GM23338 (cell line): ENCODE data around the gene SESN1. TPM values are rescaled to one million over a fixed set of nuclear protein-coding genes. Genes with fewer than 3 reads are reported as not detected.

ENCODE experiments used
- ATAC-seq: fragments of 200-7000 bp; cut with Tn5 transposase; 3 replicates; pipeline ENCODE4 v1.9.1; 2020
- DNase-seq: peaks from one replicate; pipeline ENCODE4 v3.0.0-alpha.2; 2015; ENCODE audit warnings: low spot score
- H2AFZ ChIP-seq: fragments of 200-600 bp; sonication (generic); 2 replicates; pipeline ENCODE4 v1.8.0; 2016; ENCODE audit warnings: antibody characterized with exemption, mild to moderate bottlenecking, moderate library complexity
- H3F3A ChIP-seq: fragments of 200-600 bp; sonication (generic); replicated peaks from 2 replicates; pipeline ENCODE4 v1.8.0; 2017; ENCODE audit warnings: antibody characterized with exemption, mixed run types, low read depth
- H3K27ac ChIP-seq: fragments of 200-600 bp; sonication (generic); 2 replicates; pipeline ENCODE4 v1.6.1; 2016; ENCODE audit warnings: low read depth
- H3K27me3 ChIP-seq: fragments of 200-600 bp; sonication (generic); 2 replicates; pipeline ENCODE4 v1.8.0; 2016; ENCODE audit warnings: mild to moderate bottlenecking, mixed run types, moderate library complexity; ENCODE audit not compliant: insufficient read depth
- H3K36me3 ChIP-seq: fragments of 200-600 bp; sonication (generic); 2 replicates; pipeline ENCODE4 v1.8.0; 2016; ENCODE audit warnings: mild to moderate bottlenecking; ENCODE audit not compliant: insufficient read depth
- H3K4me1 ChIP-seq: fragments of 200-600 bp; sonication (generic); 2 replicates; pipeline ENCODE4 v1.8.0; 2016; ENCODE audit warnings: mild to moderate bottlenecking, moderate library complexity; ENCODE audit not compliant: insufficient read depth
- H3K4me2 ChIP-seq: fragments of 200-600 bp; sonication (generic); 2 replicates; pipeline ENCODE4 v1.7.1; 2017; ENCODE audit warnings: mixed run types
- H3K4me3 ChIP-seq: fragments of 200-600 bp; sonication (generic); 2 replicates; pipeline ENCODE4 v1.6.1; 2016; ENCODE audit warnings: mixed run types
- H3K79me2 ChIP-seq: fragments of 200-600 bp; sonication (generic); replicated peaks from 2 replicates; pipeline ENCODE4 v1.8.0; 2017; ENCODE audit warnings: mild to moderate bottlenecking; ENCODE audit not compliant: insufficient read depth
- H3K9me2 ChIP-seq: fragments of 200-600 bp; sonication (generic); 2 replicates; pipeline ENCODE4 v1.8.0; 2017; ENCODE audit not compliant: insufficient read depth
- H4K20me1 ChIP-seq: fragments of 200-600 bp; sonication (generic); replicated peaks from 2 replicates; pipeline ENCODE4 v1.8.0; 2017; ENCODE audit warnings: mild to moderate bottlenecking; ENCODE audit not compliant: insufficient read depth
- H3K27ac Mint-ChIP-seq: 2 replicates; pipeline ENCODE4 v1.8.0; 2020; ENCODE audit warnings: inconsistent platforms, mild to moderate bottlenecking, moderate library complexity, mixed read lengths
- H3K27me3 Mint-ChIP-seq: 3 replicates; pipeline ENCODE4 v1.8.0; 2022; ENCODE audit warnings: low read depth, mild to moderate bottlenecking, moderate library complexity, mixed read lengths, inconsistent platforms; ENCODE audit not compliant: insufficient read depth, poor library complexity
- H3K36me3 Mint-ChIP-seq: 3 replicates; pipeline ENCODE4 v1.8.0; 2021; ENCODE audit warnings: low read depth, mild to moderate bottlenecking, inconsistent platforms, moderate library complexity, mixed read lengths
- H3K4me1 Mint-ChIP-seq: 3 replicates; pipeline ENCODE4 v1.8.0; 2020; ENCODE audit warnings: mild to moderate bottlenecking, inconsistent platforms, mixed read lengths
- H3K4me3 Mint-ChIP-seq: 3 replicates; pipeline ENCODE4 v1.8.0; 2021; ENCODE audit warnings: moderate library complexity, mild to moderate bottlenecking, inconsistent platforms, mixed read lengths
- H3K9me3 Mint-ChIP-seq: 3 replicates; pipeline ENCODE4 v1.8.0; 2020; ENCODE audit warnings: moderate library complexity, mild to moderate bottlenecking, inconsistent platforms, mixed read lengths
- CREB1 ChIP-seq: fragments of 250-450 bp; sonication (Bioruptor Pico); IDR thresholded peaks from 2 replicates; pipeline ENCODE4 v1.5.0; 2020; ENCODE audit warnings: low read depth, mild to moderate bottlenecking, moderate library complexity
- CTCF ChIP-seq, 2 experiments: fragments of 200-600 bp in 1 of 2; sonication (generic) in 1 of 2; conservative IDR thresholded peaks; 2 replicates each; pipeline versions ENCODE4 v1.5.1 to v1.6.1; 2016 to 2017; ENCODE audit warnings: antibody characterized with exemption in 2 of 2, low read depth in 2 of 2, mild to moderate bottlenecking in 2 of 2, moderate library complexity in 1 of 2
- ETS1 ChIP-seq: IDR thresholded peaks from 2 replicates; pipeline ENCODE4 v1.6.1; 2016; ENCODE audit warnings: antibody characterized with exemption
- EZH2 ChIP-seq: fragments of 200-600 bp; sonication (generic); IDR thresholded peaks from one replicate; pipeline ENCODE4 v1.8.0; 2017; ENCODE audit warnings: antibody characterized with exemption, mild to moderate bottlenecking, low read depth; ENCODE audit not compliant: unreplicated experiment
- EZH2phosphoT487 ChIP-seq: fragments of 200-600 bp; sonication (generic); IDR thresholded peaks from one replicate; pipeline ENCODE4 v1.8.1; 2018; ENCODE audit warnings: antibody characterized with exemption; ENCODE audit not compliant: unreplicated experiment
- JUNB ChIP-seq: IDR thresholded peaks from one replicate; pipeline ENCODE4 v1.6.1; 2016; ENCODE audit warnings: antibody characterized with exemption; ENCODE audit not compliant: unreplicated experiment
- NANOG ChIP-seq: IDR thresholded peaks from 2 replicates; pipeline ENCODE4 v1.6.1; 2016; ENCODE audit warnings: antibody characterized with exemption, borderline replicate concordance
- POLR2AphosphoS5 ChIP-seq: IDR thresholded peaks from 2 replicates; pipeline ENCODE4 v1.6.1; 2016; ENCODE audit warnings: antibody characterized with exemption, low read depth
- REST ChIP-seq: IDR thresholded peaks from one replicate; pipeline ENCODE4 v1.6.1; 2018; ENCODE audit warnings: antibody characterized with exemption; ENCODE audit not compliant: unreplicated experiment
- STAT1 ChIP-seq: IDR thresholded peaks from one replicate; pipeline ENCODE4 v1.6.1; 2016; ENCODE audit warnings: antibody characterized with exemption; ENCODE audit not compliant: unreplicated experiment
- ZNF114 ChIP-seq: fragments of 250-450 bp; sonication (Bioruptor Pico); IDR thresholded peaks from 2 replicates; pipeline ENCODE4 v1.5.0; 2020; ENCODE audit warnings: mild to moderate bottlenecking, moderate library complexity
- ZNF331 ChIP-seq: fragments of 250-450 bp; sonication (Bioruptor Pico); IDR thresholded peaks from 2 replicates; pipeline ENCODE4 v1.5.0; 2020; ENCODE audit warnings: low read depth, mild to moderate bottlenecking, moderate library complexity
- ZNF462 ChIP-seq: fragments of 250-450 bp; sonication (Bioruptor Pico); IDR thresholded peaks from 2 replicates; pipeline ENCODE4 v1.5.0; 2020; ENCODE audit warnings: mild to moderate bottlenecking, moderate library complexity
- polyA plus RNA-seq: library from polyadenylated mRNA; unstranded; fragments of >200 nt; fragmentation: Nextera tagmentation; extraction: Ambion mirVana; gene quantifications from 2 replicates; pipeline ENCODE4 v1.2.1, GENCODE V29; 2016
- total RNA-seq: library from RNA; depleted of rRNA; stranded (reverse); fragments of >200 nt; shearing (Covaris generic); gene quantifications from 2 replicates; pipeline ENCODE4 v1.2.3, GENCODE V29; 2014

The SESN1 gene
- total and polyA plus RNA-seq, 2 experiments from 2014 or later, result 26.2 to 36.4 TPM

- Histone ChIP-seq H3K4me2 (no peak overlapping the region), H3K79me2 (no peaks in the 10 kb centered on the region), H3F3A (no peaks in the 10 kb centered on the region), H3K36me3 (no peaks in the 10 kb centered on the region), H3K4me3 (no peak overlapping the region), H3K4me1 (no peaks in the 10 kb centered on the region), H3K9me2 (no peaks in the 10 kb centered on the region), H2AFZ (no peak overlapping the region), H4K20me1 (no peaks in the 10 kb centered on the region), H3K27me3 (no peaks in the 10 kb centered on the region), H3K27ac (no peak overlapping the region)
- Mint-ChIP-seq H3K9me3 (no peaks in the 10 kb centered on the region), H3K27me3 (peaks cover 5% of the 10 kb centered on the region), H3K4me3 (no peak overlapping the region), H3K36me3 (no peaks in the 10 kb centered on the region; the same call in 2 of the 3 replicates), H3K27ac (no peak overlapping the region), H3K4me1 (peaks cover 9% of the 10 kb centered on the region)
- ATAC-seq (no peak; the same call in 2 of the 3 replicates), DNase-seq (no peak)
- TF ChIP-seq STAT1, result no peak
- TF ChIP-seq NANOG, result no peak
- TF ChIP-seq ETS1, result no peak
- TF ChIP-seq EZH2, result no peak
- no peak for TF ChIP-seq CREB1 (CRISPR knock-in tag)
- TF ChIP-seq CTCF (conservative IDR thresholded peaks at IDR 0.05; ENCODE audit: low read depth in 2 of 2), result no peak
- no peak for TF ChIP-seq ZNF114 (CRISPR knock-in tag)
- no peak for TF ChIP-seq ZNF462 (CRISPR knock-in tag)
- TF ChIP-seq EZH2phosphoT487, result no peak
- no peak for TF ChIP-seq ZNF331 (CRISPR knock-in tag)
- TF ChIP-seq REST, result no peak
- TF ChIP-seq POLR2AphosphoS5, result no peak
- TF ChIP-seq JUNB, result no peak
These were observed 137.4 kb downstream of the SESN1 start for GRCh38 chr6:108957221-108957620.
